Ramos (cell line): Measurements from ENCODE around the gene SMIM41.

ENCODE experiments used
- in situ Hi-C: fragments of 300-500 bp; cut with MboI; formaldehyde crosslinking; loops from one replicate; pipeline ENCODE4 v1.14.3; 2022; ENCODE audit warnings: low sequenced_read_pairs; ENCODE audit not compliant: unreplicated experiment

The SMIM41 gene

GRCh38 chr12:52079576-52080402 is at the start of gene SMIM41:
SMIM41 (plus strand) TSS chr12:52079704; CDS start chr12:52079780, 76 bp downstream.
- in situ Hi-C loops: loop anchor here (5.0 kb wide), 1 partner anchor 52 kb away; no protein-coding TSS in a partner anchor

- in situ Hi-C loops: no loop called here
These were observed 47.1 kb upstream of the SMIM41 start for GRCh38 chr12:52032446-52032803.

GRCh38 chr12:52032804-52033445 is 46.6 kb upstream of the SMIM41 start:
- in situ Hi-C loops: no loop called here

- in situ Hi-C loops: no loop called here
These were observed 45.9 kb upstream of the SMIM41 start for GRCh38 chr12:52033446-52034140.

GRCh38 chr12:52035190-52035589 is 44.3 kb upstream of the SMIM41 start:
- in situ Hi-C loops: no loop called here

GRCh38 chr12:52035926-52036325 is 43.6 kb upstream of the SMIM41 start:
- in situ Hi-C loops: no loop called here

- in situ Hi-C loops: no loop called here
These were observed 42.8 kb upstream of the SMIM41 start for GRCh38 chr12:52036587-52037171.

GRCh38 chr12:52037248-52037861 is 42.1 kb upstream of the SMIM41 start:
- in situ Hi-C loops: no loop called here

- in situ Hi-C loops: no loop called here
These were observed 41.1 kb upstream of the SMIM41 start for GRCh38 chr12:52038447-52038846.

GRCh38 chr12:52041035-52041434 is 38.5 kb upstream of the SMIM41 start:
- in situ Hi-C loops: no loop called here

- in situ Hi-C loops: no loop called here
These were observed 37.8 kb upstream of the SMIM41 start for GRCh38 chr12:52041695-52042123.

GRCh38 chr12:52042706-52043385 is 36.7 kb upstream of the SMIM41 start:
- in situ Hi-C loops: no loop called here

GRCh38 chr12:52043386-52044212 is 35.9 kb upstream of the SMIM41 start:
- in situ Hi-C loops: no loop called here

GRCh38 chr12:52044292-52044983 is 35.1 kb upstream of the SMIM41 start:
- in situ Hi-C loops: no loop called here

- in situ Hi-C loops: no loop called here
These were observed 33.7 kb upstream of the SMIM41 start for GRCh38 chr12:52045794-52046199.

- in situ Hi-C loops: no loop called here
These were observed 32.6 kb upstream of the SMIM41 start for GRCh38 chr12:52046859-52047258.

GRCh38 chr12:52049286-52049685 is 30.2 kb upstream of the SMIM41 start:
- in situ Hi-C loops: no loop called here

GRCh38 chr12:52049688-52050087 is 29.8 kb upstream of the SMIM41 start:
- in situ Hi-C loops: no loop called here
